Adrenal gland (tissue), 12 donors: ENCODE results near the gene CCDC73. TPM values are rescaled to one million over a fixed set of nuclear protein-coding genes. Genes with fewer than 3 reads are reported as not detected.

ENCODE experiments used
- DNase-seq, 7 donors: peaks; one replicate each; pipeline ENCODE4 v3.0.0-alpha.2; 2019 to 2020
- H3K27ac ChIP-seq, 5 donors: fragments of 200-600 bp; sonication (generic) in 4 of 5; 1 replicate in 3 of 5; 2 replicates in 2 of 5; pipeline versions ENCODE4 v1.5.1 to v1.8.0; 2016 to 2020; ENCODE audit warnings: mild to moderate bottlenecking in 1 of 5
- H3K27me3 ChIP-seq: fragments of 200-600 bp; 2 replicates; pipeline ENCODE4 v1.8.0; 2021
- H3K36me3 ChIP-seq, 2 donors: fragments of 200-600 bp; replicated peaks in 1 of 2; 1 replicate in 1 of 2; 2 replicates in 1 of 2; pipeline versions ENCODE4 v1.5.1 to v1.8.0; 2018 to 2022
- H3K4me1 ChIP-seq, 2 donors: fragments of 200-600 bp; replicated peaks in 1 of 2; 1 replicate in 1 of 2; 2 replicates in 1 of 2; pipeline versions ENCODE4 v1.5.1 to v1.8.0; 2018 to 2021
- H3K4me3 ChIP-seq, 4 donors: fragments of 200-600 bp; sonication (generic) in 3 of 4; one replicate each; pipeline ENCODE4 v1.5.1; 2016 to 2018
- H3K9me3 ChIP-seq, 3 donors: fragments of 200-600 bp; sonication (generic) in 1 of 3; replicated peaks in 1 of 3; 1 replicate in 2 of 3; 2 replicates in 1 of 3; pipeline versions ENCODE4 v1.5.1 to v1.8.0; 2016 to 2021
- POLR2A ChIP-seq, 2 donors: fragments of 450-650 bp; IDR thresholded peaks; one replicate each; pipeline ENCODE4 v1.6.1; 2017; ENCODE audit warnings: antibody characterized with exemption in 2 of 2, mild to moderate bottlenecking in 2 of 2, moderate library complexity in 1 of 2
- WGBS, 4 donors: extraction: QIAGEN DNeasy Blood & Tissue Kit in 2 of 4; methylation state at CpG; one replicate each; pipeline versions ENCODE4 v1.1.5 to v1.1.7; 2013 to 2017; 5-methylcytosine and 5-hydroxymethylcytosine counted together
- intact Hi-C, 2 donors: fragments of 100-400 bp; cut with DNase I; formaldehyde crosslinking; loops; one replicate each; pipeline versions ENCODE4 v1.14.1 to v1.15.0; 2022 to 2023
- polyA plus RNA-seq, 3 donors: library from polyadenylated mRNA; stranded (reverse); fragments of 200-250 nt in 2 of 3; fragments of 350-450 nt in 1 of 3; fragmentation: Illumina TruSeq in 1 of 3; extraction: RNeasy Lipid Tissue Mini Kit (QIAGEN cat#74804) in 1 of 3; gene quantifications; one replicate each; pipeline ENCODE4 v1.2.3, GENCODE V29; 2013 to 2014
- total RNA-seq, 9 donors: library from RNA; depleted of rRNA in 4 of 9; stranded (reverse); fragments of >200 nt in 4 of 9; fragments of 120-200 nt in 1 of 9; fragmentation: NEBNext Ultra II Directional in 1 of 9; extraction: Animal tissue kit (Norgen Biotek cat#: 25700) in 1 of 9; gene quantifications; one replicate each; pipeline versions ENCODE4 v1.1.0 to v1.2.4, GENCODE V29; 2013 to 2023
- TF ChIP-seq, protein P1 (sequence below), 6 experiments: fragments of 450-650 bp in 4 of 6; fragments of 200-600 bp in 2 of 6; sonication (generic) in 1 of 6; IDR thresholded peaks; 1 replicate in 5 of 6; 2 replicates in 1 of 6; pipeline versions ENCODE4 v1.5.1 to v1.8.0; 2016 to 2021; ENCODE audit warnings: antibody characterized with exemption in 6 of 6, mild to moderate bottlenecking in 2 of 6, moderate library complexity in 1 of 6
- donor health status: healthy with polysubstance abuse.
- donor health status: Bipolar disorder and iron deficiency.
- donor health status: DM: yes; HTN: yes; CAD: no.
- donor health status: DM: no; HTN: no; CAD: no.
- donor health status: DM: no; HTN: no; CAD: no.
- donor health status: DM: yes; HTN: yes; CAD: no.

Gene CCDC73
- total and polyA plus RNA-seq, 12 donors: 0.07 to 1.6 (median 0.23) TPM; not detected in 4

DNA sequence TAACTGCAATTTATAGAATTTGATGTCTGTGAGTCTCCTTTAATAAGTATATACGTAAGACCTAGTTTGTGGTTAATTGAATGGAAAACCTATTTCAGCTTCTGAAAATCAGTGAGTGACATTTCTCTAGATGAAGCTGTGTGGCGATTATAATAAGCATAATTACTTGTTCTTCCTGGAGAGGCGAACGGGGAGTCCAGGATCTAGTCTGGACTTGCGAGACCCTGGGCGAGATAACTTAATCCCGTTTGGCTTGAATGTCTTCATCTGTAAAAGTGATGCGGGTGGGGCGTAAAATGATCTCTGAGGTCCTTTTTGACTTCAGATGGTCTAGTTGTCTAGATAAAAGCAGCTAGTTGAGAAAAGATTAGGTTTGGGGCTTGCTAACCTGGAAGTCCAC lies 36.3 kb upstream of the CCDC73 start:
- no peaks in the 10 kb centered on the region for H3K9me3 ChIP-seq
- intact Hi-C loops: no loop called here
- TF ChIP-seq, protein P1, sequence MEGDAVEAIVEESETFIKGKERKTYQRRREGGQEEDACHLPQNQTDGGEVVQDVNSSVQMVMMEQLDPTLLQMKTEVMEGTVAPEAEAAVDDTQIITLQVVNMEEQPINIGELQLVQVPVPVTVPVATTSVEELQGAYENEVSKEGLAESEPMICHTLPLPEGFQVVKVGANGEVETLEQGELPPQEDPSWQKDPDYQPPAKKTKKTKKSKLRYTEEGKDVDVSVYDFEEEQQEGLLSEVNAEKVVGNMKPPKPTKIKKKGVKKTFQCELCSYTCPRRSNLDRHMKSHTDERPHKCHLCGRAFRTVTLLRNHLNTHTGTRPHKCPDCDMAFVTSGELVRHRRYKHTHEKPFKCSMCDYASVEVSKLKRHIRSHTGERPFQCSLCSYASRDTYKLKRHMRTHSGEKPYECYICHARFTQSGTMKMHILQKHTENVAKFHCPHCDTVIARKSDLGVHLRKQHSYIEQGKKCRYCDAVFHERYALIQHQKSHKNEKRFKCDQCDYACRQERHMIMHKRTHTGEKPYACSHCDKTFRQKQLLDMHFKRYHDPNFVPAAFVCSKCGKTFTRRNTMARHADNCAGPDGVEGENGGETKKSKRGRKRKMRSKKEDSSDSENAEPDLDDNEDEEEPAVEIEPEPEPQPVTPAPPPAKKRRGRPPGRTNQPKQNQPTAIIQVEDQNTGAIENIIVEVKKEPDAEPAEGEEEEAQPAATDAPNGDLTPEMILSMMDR (IDR thresholded peaks at IDR 0.05): no peak
- no peak for TF ChIP-seq POLR2A (IDR thresholded peaks at IDR 0.05)
- H3K4me3 ChIP-seq: no peak overlapping the region
- no peak overlapping the region for H3K27ac ChIP-seq
- H3K36me3 ChIP-seq: no peaks in the 10 kb centered on the region
- WGBS, 4 donors: 84 to 91% (median 87%) methylated on average over 9 of the region's 9 CpGs
- H3K27me3 ChIP-seq: no peaks in the 10 kb centered on the region
- H3K4me1 ChIP-seq: peaks cover 0 to 11% of the 10 kb centered on the region in 2 donors
- DNase-seq: no peak

GRCh38 chr11:32830413-32830738 lies 35.9 kb upstream of the CCDC73 start:
- Histone ChIP-seq H3K9me3 (no peaks in the 10 kb centered on the region), H3K27me3 (no peaks in the 10 kb centered on the region), H3K4me1 (peaks cover 0 to 11% of the 10 kb centered on the region in 2 donors), H3K36me3 (no peaks in the 10 kb centered on the region), H3K27ac (no peak overlapping the region), H3K4me3 (peak overlapping the region in 2 of 4 donors; percentile 63 to 79)
- peak in 3 of 7 donors; percentile 11 to 28 (median 14) for DNase-seq
- 25 to 33% (median 31%) methylated on average over 6 of the region's 6 CpGs for WGBS, 4 donors
- intact Hi-C loops: no loop called here
- TF ChIP-seq, protein P1 (IDR thresholded peaks at IDR 0.05): no peak
- no peak for TF ChIP-seq POLR2A (IDR thresholded peaks at IDR 0.05)

- no peaks in the 10 kb centered on the region for H3K27me3 ChIP-seq
- H3K36me3 ChIP-seq: no peaks in the 10 kb centered on the region
- 3 to 14% (median 5%) methylated on average over 31 to 85 of the region's 85 CpGs for WGBS, 4 donors
- TF ChIP-seq POLR2A (IDR thresholded peaks at IDR 0.05): peak in 1 of 2 donors; percentile 49
- TF ChIP-seq, protein P1 (IDR thresholded peaks at IDR 0.05): no peak
- H3K9me3 ChIP-seq: no peaks in the 10 kb centered on the region
- H3K4me1 ChIP-seq: peaks cover 0 to 11% of the 10 kb centered on the region in 2 donors
- H3K4me3 ChIP-seq: peak within 1 kb of the TSS; percentile 49 to 79 (median 66)
- DNase-seq: peak; percentile 59 to 75 (median 61)
- peak within 1 kb of the TSS in 4 of 5 donors; percentile 35 to 78 (median 48) for H3K27ac ChIP-seq
- intact Hi-C loops: no loop called here
These were observed 35.4 kb upstream of the CCDC73 start, which contains the start of gene PRRG4 for GRCh38 chr11:32829680-32830412. Gene PRRG4, plus strand, starts transcription at chr11:32829927. Its CDS starts 603 bp downstream, at chr11:32830530.

DNA sequence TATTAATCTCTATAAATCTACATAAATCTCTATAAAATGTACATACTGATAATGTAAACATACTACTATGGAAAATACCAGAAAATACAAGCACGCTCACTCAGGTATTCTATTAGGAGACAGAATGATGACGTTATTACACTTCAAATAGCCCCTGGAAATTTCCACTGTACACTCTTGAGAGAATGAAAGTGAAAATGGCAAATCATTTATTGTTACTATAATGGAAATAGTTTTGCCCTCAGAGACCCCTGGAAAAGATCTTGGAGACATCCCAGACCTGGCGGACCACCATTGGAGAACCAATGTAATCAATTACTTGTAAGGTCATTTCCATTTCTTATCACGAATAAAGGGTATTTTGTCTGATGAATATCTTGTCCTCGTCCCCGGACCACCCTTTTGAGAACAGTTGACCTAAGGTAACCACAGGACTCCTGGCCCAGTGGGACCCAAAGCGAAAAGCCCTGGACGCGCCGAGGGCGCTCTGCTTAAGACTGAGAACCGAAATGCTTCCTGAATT lies 34.8 kb upstream of the CCDC73 start:
- intact Hi-C loops: no loop called here
- TF ChIP-seq, protein P1 (IDR thresholded peaks at IDR 0.05): no peak
- no peak for TF ChIP-seq POLR2A (IDR thresholded peaks at IDR 0.05)
- no peaks in the 10 kb centered on the region for H3K27me3 ChIP-seq
- WGBS, 4 donors: 4 to 8% (median 5%) methylated on average over 11 to 12 of the region's 12 CpGs
- peak overlapping the region; percentile 49 to 79 (median 66) for H3K4me3 ChIP-seq
- H3K36me3 ChIP-seq: no peaks in the 10 kb centered on the region
- H3K27ac ChIP-seq: peak overlapping the region in 4 of 5 donors; percentile 35 to 78 (median 48)
- DNase-seq: no peak
- H3K9me3 ChIP-seq: no peaks in the 10 kb centered on the region
- H3K4me1 ChIP-seq: peaks cover 0 to 11% of the 10 kb centered on the region in 2 donors
